SU-DHL-6 (cell line): ENCODE results near the gene TRUB1.

Experiments
- H2AFZ ChIP-seq: fragments of 200-600 bp; sonication (generic); 2 replicates; pipeline ENCODE4 v1.6.1; 2014; ENCODE audit warnings: low read depth, mild to moderate bottlenecking, moderate library complexity, mixed read lengths, antibody characterized with exemption, low read length; ENCODE audit not compliant: severe bottlenecking
- H3F3A ChIP-seq: fragments of 200-600 bp; shearing (Covaris generic); 2 replicates; pipeline ENCODE4 v1.6.0; 2016; ENCODE audit warnings: antibody characterized with exemption, mild to moderate bottlenecking; ENCODE audit not compliant: insufficient read depth
- H3K27ac ChIP-seq: fragments of 200-600 bp; sonication (generic); 2 replicates; pipeline ENCODE4 v1.5.1; 2016; ENCODE audit warnings: low read depth, mild to moderate bottlenecking, low read length, moderate library complexity, mixed read lengths
- H3K27me3 ChIP-seq: fragments of 200-600 bp; sonication (generic), shearing (Covaris generic); 2 replicates; pipeline ENCODE4 v1.6.0; 2014; ENCODE audit warnings: mild to moderate bottlenecking, low read length
- H3K36me3 ChIP-seq: fragments of 200-600 bp; sonication (generic); 2 replicates; pipeline ENCODE4 v1.6.1; 2014; ENCODE audit warnings: mild to moderate bottlenecking, low read length, mixed read lengths
- H3K4me2 ChIP-seq: fragments of 300-600, 200-600 bp; shearing (Covaris generic), sonication (generic); 2 replicates; pipeline ENCODE4 v1.6.0; 2014; ENCODE audit warnings: low read length, low read depth, mild to moderate bottlenecking; ENCODE audit not compliant: poor library complexity, severe bottlenecking
- H3K4me3 ChIP-seq: fragments of 200-600 bp; sonication (generic); 2 replicates; pipeline ENCODE4 v1.5.1; 2014; ENCODE audit warnings: antibody characterized with exemption, low read length, mild to moderate bottlenecking, mixed read lengths; ENCODE audit not compliant: insufficient read depth, poor library complexity, severe bottlenecking
- H3K79me2 ChIP-seq: fragments of 200-600 bp; sonication (generic); 2 replicates; pipeline ENCODE4 v1.6.1; 2014; ENCODE audit warnings: mild to moderate bottlenecking, low read length, moderate library complexity; ENCODE audit not compliant: insufficient read depth
- H3K9ac ChIP-seq: fragments of 200-600 bp; sonication (generic); 2 replicates; pipeline ENCODE4 v1.7.0; 2014; ENCODE audit warnings: mild to moderate bottlenecking, low read length
- H3K9me2 ChIP-seq: fragments of 200-600 bp; sonication (generic); replicated peaks from 2 replicates; pipeline ENCODE4 v1.6.1; 2014; ENCODE audit warnings: low read length; ENCODE audit not compliant: insufficient read depth
- H3K9me3 ChIP-seq: fragments of 200-600 bp; sonication (generic); 2 replicates; pipeline ENCODE4 v1.6.1; 2014; ENCODE audit warnings: low read length, mixed read lengths; ENCODE audit not compliant: insufficient read depth
- H4K20me1 ChIP-seq: fragments of 200-600 bp; sonication (generic); 2 replicates; pipeline ENCODE4 v1.6.1; 2014; ENCODE audit warnings: low read depth, mild to moderate bottlenecking, antibody characterized with exemption, low read length, moderate library complexity, mixed read lengths
- EZH2phosphoT487 ChIP-seq: fragments of 200-600 bp; sonication (generic), shearing (Covaris generic); conservative IDR thresholded peaks from 2 replicates; pipeline ENCODE4 v1.6.1; 2018; ENCODE audit warnings: mild to moderate bottlenecking, antibody characterized with exemption, low read length, moderate library complexity, mixed read lengths
- TF ChIP-seq, protein P1 (sequence below): fragments of 200-600 bp; sonication (generic); IDR thresholded peaks from one replicate; pipeline ENCODE4 v1.5.1; 2017; ENCODE audit warnings: antibody characterized with exemption, mild to moderate bottlenecking, low read length, moderate library complexity; ENCODE audit not compliant: insufficient read depth, poor library complexity, severe bottlenecking

Gene TRUB1

GRCh38 chr10:114987995-114988394, 50.0 kb downstream of the TRUB1 start:
- Histone ChIP-seq H3K4me3 (no peak overlapping the region), H3K9me2 (no peaks in the 10 kb centered on the region), H3F3A (no peaks in the 10 kb centered on the region), H3K79me2 (no peaks in the 10 kb centered on the region), H3K4me2 (no peak overlapping the region), H3K9me3 (peaks cover 11% of the 10 kb centered on the region; the same call in 1 of the 2 replicates), H3K27me3 (no peaks in the 10 kb centered on the region), H2AFZ (no peak overlapping the region), H3K36me3 (peaks cover 15% of the 10 kb centered on the region), H3K9ac (no peak overlapping the region), H3K27ac (no peak overlapping the region), H4K20me1 (no peaks in the 10 kb centered on the region)
- TF ChIP-seq, protein P1, sequence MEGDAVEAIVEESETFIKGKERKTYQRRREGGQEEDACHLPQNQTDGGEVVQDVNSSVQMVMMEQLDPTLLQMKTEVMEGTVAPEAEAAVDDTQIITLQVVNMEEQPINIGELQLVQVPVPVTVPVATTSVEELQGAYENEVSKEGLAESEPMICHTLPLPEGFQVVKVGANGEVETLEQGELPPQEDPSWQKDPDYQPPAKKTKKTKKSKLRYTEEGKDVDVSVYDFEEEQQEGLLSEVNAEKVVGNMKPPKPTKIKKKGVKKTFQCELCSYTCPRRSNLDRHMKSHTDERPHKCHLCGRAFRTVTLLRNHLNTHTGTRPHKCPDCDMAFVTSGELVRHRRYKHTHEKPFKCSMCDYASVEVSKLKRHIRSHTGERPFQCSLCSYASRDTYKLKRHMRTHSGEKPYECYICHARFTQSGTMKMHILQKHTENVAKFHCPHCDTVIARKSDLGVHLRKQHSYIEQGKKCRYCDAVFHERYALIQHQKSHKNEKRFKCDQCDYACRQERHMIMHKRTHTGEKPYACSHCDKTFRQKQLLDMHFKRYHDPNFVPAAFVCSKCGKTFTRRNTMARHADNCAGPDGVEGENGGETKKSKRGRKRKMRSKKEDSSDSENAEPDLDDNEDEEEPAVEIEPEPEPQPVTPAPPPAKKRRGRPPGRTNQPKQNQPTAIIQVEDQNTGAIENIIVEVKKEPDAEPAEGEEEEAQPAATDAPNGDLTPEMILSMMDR: no peak
- TF ChIP-seq EZH2phosphoT487: no peak

DNA sequence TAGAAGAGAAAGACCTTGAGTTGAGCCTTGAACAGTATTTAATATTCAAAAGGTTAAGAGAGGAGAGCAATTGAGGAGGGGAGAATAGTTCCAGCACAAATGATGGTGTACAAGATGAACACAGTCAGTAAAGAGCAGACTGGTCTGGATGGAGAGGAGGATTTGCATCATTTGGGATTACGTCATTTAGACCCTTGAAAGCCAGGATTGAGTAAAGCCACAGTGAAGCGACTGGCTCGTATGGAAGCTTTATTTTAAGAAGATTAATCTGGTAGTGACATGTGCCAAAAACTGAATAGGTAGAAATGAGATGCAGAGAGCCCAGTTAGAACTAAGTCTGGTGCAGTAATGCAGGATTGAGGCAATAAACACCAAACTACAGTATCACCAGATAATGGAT, 52.6 kb downstream of the TRUB1 start:
- Histone ChIP-seq H3K27me3 (no peaks in the 10 kb centered on the region), H4K20me1 (no peaks in the 10 kb centered on the region), H3F3A (no peaks in the 10 kb centered on the region), H3K9me3 (no peaks in the 10 kb centered on the region), H3K9me2 (no peaks in the 10 kb centered on the region), H2AFZ (no peak overlapping the region), H3K79me2 (no peaks in the 10 kb centered on the region), H3K4me3 (no peak overlapping the region), H3K9ac (no peak overlapping the region), H3K4me2 (no peak overlapping the region), H3K27ac (no peak overlapping the region), H3K36me3 (no peaks in the 10 kb centered on the region)
- TF ChIP-seq, protein P1: no peak
- TF ChIP-seq EZH2phosphoT487: no peak

DNA sequence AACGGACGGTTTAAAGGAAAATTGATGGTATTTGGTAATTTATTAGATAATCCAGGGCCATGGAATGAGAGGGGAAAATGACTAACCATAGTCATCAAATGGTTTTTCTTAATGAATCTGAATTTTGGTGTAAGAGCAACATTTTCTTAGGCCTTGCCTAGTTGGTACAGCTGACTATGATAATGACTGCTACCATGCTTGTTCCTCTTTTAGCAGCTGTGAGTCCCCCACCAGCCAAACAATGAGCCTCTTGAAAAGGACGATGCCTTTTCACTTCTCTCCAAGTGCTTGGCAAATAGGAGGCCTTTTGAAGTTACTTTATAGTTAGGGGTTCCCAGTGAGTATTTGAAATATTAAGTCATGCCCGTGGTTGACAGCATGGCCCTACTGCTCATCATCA, 53.0 kb downstream of the TRUB1 start:
- Histone ChIP-seq H3K36me3 (no peaks in the 10 kb centered on the region), H3K27ac (no peak overlapping the region), H3K4me3 (no peak overlapping the region), H2AFZ (no peak overlapping the region), H3K9me3 (no peaks in the 10 kb centered on the region), H3K4me2 (no peak overlapping the region), H3K9ac (no peak overlapping the region), H3F3A (no peaks in the 10 kb centered on the region), H3K27me3 (no peaks in the 10 kb centered on the region), H3K79me2 (no peaks in the 10 kb centered on the region), H3K9me2 (no peaks in the 10 kb centered on the region), H4K20me1 (no peaks in the 10 kb centered on the region)
- TF ChIP-seq, protein P1: no peak
- no peak for TF ChIP-seq EZH2phosphoT487
